GM12874 (cell line): Measurements from ENCODE around the gene ARID1A.

ENCODE experiments used
- TF ChIP-seq, protein P1 (sequence below): IDR thresholded peaks from 2 replicates; pipeline ENCODE4 v1.5.1; 2011; ENCODE audit warnings: low read depth, mild to moderate bottlenecking, control low read depth, low read length, moderate library complexity; ENCODE audit not compliant: insufficient read depth

ARID1A gene

DNA sequence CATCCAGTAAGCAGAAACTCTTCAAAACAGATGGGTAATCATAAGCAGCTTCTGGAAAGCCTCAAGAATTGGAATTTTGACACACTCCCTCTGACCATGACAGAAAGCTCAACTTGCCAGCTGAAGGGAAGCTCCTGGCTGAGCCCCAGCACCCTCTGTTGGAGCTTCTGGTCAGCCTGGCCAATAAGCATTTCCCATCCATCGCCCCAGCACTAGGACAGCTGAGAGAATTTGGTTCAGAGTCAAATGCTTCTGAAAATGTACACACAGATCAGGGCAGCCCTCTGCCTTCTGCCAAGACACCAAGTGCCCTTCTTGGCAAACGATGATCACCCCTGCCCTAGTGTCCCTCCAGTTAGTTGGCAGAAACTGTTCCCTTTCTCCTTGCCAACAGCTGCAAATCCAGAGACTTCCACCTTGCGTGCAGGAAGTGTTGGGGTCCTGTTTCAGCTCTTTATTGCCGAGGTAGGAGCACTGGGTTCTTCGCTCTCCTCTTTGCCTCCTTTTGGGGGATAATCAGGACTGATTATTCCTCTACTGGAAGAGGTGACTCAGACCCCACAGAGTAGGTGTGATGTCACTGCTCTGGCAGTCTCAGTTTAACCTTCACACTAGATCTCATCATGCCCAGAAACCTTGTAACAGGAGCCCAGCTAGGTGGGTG, 103.8 kb downstream of the ARID1A start:
- TF ChIP-seq, protein P1, sequence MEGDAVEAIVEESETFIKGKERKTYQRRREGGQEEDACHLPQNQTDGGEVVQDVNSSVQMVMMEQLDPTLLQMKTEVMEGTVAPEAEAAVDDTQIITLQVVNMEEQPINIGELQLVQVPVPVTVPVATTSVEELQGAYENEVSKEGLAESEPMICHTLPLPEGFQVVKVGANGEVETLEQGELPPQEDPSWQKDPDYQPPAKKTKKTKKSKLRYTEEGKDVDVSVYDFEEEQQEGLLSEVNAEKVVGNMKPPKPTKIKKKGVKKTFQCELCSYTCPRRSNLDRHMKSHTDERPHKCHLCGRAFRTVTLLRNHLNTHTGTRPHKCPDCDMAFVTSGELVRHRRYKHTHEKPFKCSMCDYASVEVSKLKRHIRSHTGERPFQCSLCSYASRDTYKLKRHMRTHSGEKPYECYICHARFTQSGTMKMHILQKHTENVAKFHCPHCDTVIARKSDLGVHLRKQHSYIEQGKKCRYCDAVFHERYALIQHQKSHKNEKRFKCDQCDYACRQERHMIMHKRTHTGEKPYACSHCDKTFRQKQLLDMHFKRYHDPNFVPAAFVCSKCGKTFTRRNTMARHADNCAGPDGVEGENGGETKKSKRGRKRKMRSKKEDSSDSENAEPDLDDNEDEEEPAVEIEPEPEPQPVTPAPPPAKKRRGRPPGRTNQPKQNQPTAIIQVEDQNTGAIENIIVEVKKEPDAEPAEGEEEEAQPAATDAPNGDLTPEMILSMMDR = no peak

DNA sequence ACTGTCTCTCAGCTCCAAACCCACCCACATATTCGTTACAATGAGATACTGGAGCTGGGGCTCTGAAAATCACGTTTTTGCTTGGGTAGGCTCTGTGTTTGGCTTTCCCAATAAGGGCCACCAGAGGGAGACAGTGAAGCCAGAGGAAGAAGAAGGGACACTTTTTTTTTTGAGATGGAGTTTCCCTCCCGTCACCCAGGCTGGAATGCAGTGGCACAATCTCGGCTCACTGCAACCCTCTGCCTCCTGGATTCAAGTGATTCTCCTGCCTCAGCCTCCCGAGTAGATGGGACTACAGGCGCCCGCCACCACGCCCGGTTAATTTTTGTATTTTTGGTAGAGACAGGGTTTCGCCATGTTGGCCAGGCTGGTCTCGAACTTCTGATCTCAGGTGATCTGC, 114.3 kb downstream of the ARID1A start:
- TF ChIP-seq, protein P1 = peak; percentile 81

DNA sequence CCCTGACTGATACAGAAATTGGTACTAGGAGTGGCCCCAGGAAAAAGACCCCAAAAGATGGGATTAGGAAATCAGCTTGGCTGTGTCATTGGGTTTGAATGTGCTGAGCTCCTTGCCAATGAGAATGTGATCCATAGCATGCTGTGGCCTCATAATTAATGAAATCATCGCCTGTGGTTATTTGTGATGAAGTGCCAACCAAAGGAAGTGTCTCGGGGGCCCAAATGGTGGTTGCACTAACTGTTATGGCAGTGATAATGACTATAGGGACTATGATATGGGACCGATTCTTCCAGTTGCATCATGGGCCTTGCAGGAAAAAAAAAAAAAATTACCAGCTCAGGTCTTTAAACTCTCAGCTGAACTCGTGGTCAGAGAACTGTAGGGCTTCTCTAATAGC, 115.2 kb downstream of the ARID1A start:
- TF ChIP-seq, protein P1 = no peak

DNA sequence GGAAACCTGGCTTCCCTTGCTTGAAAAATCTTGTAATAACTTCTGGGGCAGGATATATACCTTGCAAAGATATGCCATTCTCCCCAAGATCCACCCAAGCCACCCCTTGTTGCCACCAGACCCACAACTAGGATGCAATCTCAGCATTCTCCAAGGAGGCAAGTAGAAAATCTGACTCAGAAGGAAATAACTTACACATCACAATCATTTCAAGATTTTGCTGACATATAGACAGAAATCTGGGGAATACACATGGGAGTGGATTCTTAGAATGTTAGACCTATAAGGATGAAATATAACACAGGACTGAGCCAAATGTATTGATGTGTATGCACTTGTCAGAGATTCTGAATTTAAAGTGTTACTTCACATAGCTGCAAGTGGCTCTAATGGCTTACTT, 115.9 kb downstream of the ARID1A start:
- TF ChIP-seq, protein P1 = no peak

DNA sequence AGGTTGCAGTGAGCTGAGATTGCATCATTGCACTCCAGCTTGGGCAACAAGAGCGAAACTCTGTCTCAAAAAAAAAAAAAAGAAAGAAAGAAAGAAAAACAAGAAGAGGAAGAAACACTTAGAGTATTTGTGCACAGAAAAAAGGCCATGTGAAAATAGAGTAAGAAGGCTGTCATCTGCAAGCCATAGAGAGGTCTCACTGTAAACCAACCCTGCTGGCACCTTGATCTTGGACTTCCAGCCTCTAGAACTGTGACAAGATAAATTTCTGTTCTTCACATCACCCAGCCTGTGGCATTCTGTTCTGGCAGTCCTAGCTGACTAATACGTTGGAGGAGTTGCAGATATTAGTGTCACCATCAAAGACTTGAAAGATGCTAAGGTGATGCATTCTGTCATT, 118.6 kb downstream of the ARID1A start:
- TF ChIP-seq, protein P1 = no peak

DNA sequence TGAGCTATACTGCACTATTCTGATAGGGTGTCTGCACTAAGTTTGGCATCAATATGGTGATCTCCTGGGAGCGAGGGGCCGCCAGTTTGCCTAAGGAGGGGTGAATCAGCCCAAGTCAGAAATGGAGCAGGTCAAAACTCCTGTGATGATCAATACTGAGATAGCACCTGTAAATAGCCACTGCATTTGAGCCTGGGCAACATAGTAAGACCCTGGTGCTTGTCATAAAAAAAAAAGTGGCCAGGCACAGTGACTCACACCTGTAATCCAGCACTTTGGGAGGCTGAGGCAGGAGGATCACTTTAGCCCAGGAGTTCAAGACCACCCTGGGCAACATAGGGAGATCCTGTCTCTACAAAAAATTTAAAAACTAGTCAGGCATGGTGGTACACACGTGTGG, 119.1 kb downstream of the ARID1A start:
- TF ChIP-seq, protein P1 = no peak

DNA sequence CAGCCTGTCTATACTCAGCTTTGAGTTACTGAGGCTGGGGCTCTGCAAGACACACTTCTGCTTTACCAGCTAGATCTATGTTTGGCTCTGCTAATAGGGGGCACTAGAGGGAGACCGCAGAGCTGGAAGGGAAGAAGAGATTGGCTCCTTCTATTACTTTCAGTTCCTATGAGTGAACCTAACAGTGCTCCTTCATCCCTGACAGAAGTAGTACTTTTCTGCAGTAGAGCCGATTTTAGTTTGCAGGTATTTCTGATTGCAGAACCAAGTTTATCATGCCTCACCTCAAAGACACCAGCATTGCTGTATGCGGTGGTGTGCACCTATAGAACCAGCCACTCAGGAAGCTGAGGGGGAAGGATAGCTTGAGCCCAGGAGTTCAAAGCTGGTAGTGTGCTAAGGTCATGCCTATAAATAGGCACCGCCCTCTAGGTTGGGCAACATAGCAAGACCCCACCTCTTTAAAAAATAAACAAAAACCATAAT, 125.0 kb downstream of the ARID1A start:
- TF ChIP-seq, protein P1 = peak; percentile 49
